BLaER1 (cell line): ENCODE results near the gene CDCA4.

Source experiments
- H3K27ac ChIP-seq: shearing (Covaris generic); formaldehyde crosslinking; 2 replicates; pipeline ENCODE4 v1.8.1; 2022
- H3K27me3 ChIP-seq: shearing (Covaris generic); formaldehyde crosslinking; 2 replicates; pipeline ENCODE4 v1.8.1; 2022
- H3K36me3 ChIP-seq: shearing (Covaris generic); formaldehyde crosslinking; 2 replicates; pipeline ENCODE4 v1.8.1; 2022
- H3K4me1 ChIP-seq: shearing (Covaris generic); formaldehyde crosslinking; 2 replicates; pipeline ENCODE4 v1.8.1; 2022
- H3K4me2 ChIP-seq: shearing (Covaris generic); formaldehyde crosslinking; 2 replicates; pipeline ENCODE4 v1.8.1; 2022
- H3K4me3 ChIP-seq: shearing (Covaris generic); formaldehyde crosslinking; 2 replicates; pipeline ENCODE4 v1.8.1; 2022
- H3K9ac ChIP-seq: shearing (Covaris generic); formaldehyde crosslinking; 2 replicates; pipeline ENCODE4 v1.8.1; 2022
- H3K9me3 ChIP-seq: shearing (Covaris generic); formaldehyde crosslinking; 2 replicates; pipeline ENCODE4 v1.8.1; 2022
- H4K20me1 ChIP-seq: shearing (Covaris generic); formaldehyde crosslinking; 2 replicates; pipeline ENCODE4 v1.8.1; 2022
- Cebpa-rat ChIP-seq: shearing (Covaris generic); IDR thresholded peaks from 2 replicates; pipeline ENCODE4 v1.8.1; 2022

Gene CDCA4

DNA sequence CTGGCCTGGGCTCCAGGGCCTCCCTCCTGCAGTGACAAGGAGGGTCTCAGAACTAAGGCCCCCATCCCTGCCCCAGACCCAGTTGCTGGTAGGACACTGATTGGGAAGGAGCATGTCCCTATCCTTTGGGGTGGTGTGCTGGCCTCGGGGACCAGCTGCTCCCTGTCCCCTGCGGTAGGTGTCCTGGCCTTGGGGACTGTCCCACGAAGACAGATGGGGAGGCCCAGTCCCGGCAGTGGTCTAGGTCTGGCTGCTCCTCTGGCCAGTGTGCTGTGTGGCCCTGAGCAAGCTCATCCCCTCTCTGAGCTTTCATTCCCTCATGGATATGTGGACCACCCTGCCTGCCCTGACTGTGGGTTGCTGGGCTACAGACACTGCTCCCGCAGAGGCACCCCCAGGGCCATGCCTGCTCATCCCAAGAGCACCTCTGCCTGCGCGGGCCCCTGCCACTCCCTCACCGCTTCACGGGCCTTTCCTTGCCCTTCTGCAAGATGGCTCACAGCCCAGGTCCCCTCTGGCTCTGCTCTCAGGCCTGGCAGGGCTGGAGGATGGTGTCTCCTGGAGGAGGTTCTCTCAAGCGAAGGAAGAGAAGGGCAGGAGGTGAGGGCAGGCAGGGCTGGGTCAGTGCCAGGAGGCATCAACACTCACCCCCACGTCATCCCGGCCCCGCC is 55.2 kb downstream of the CDCA4 start:
- no peak overlapping the region for H3K4me2 ChIP-seq
- no peak overlapping the region for H3K4me3 ChIP-seq
- no peaks in the 10 kb centered on the region for H3K36me3 ChIP-seq
- peaks cover 34% of the 10 kb centered on the region for H3K4me1 ChIP-seq
- no peaks in the 10 kb centered on the region for H3K9me3 ChIP-seq
- peaks cover 5% of the 10 kb centered on the region; the same call in 1 of the 2 replicates for H4K20me1 ChIP-seq
- H3K27ac ChIP-seq, result no peak overlapping the region
- H3K27me3 ChIP-seq, result no peaks in the 10 kb centered on the region
- H3K9ac ChIP-seq, result no peak overlapping the region
- TF ChIP-seq Cebpa-rat, result no peak

- Histone ChIP-seq H3K4me3 (no peak overlapping the region), H3K9me3 (no peaks in the 10 kb centered on the region), H3K9ac (no peak overlapping the region), H3K27ac (no peak overlapping the region), H3K4me2 (no peak overlapping the region), H3K27me3 (no peaks in the 10 kb centered on the region), H3K36me3 (no peaks in the 10 kb centered on the region), H3K4me1 (peaks cover 31% of the 10 kb centered on the region), H4K20me1 (peaks cover 5% of the 10 kb centered on the region; the same call in 1 of the 2 replicates)
- no peak for TF ChIP-seq Cebpa-rat
These were observed 56.3 kb downstream of the CDCA4 start for GRCh38 chr14:104964546-104964945.
